ENCODE data around the gene MTMR2. TPM values are rescaled to one million over a fixed set of nuclear protein-coding genes. Genes with fewer than 3 reads are reported as not detected.
"Not testable (repeated sequence)": the region's sequence is repeated elsewhere in the genome, so short reads cannot be mapped to it uniquely, and the experiment has no call there.

The MTMR2 gene
- total RNA-seq, 1 experiment from 2014 or later, result 38.5 TPM

GRCh38 chr11:95829580-95830259 is 94.2 kb downstream of the MTMR2 start:
- no peak for DNase-seq (ENCODE audit: extremely low read depth, low read depth)

GRCh38 chr11:95827696-95828095 is 96.2 kb downstream of the MTMR2 start:
- DNase-seq (ENCODE audit: extremely low read depth, low read depth), result no peak

- no peak for DNase-seq (ENCODE audit: extremely low read depth, low read depth)
Measured at GRCh38 chr11:95821640-95822039, 102.3 kb downstream of the MTMR2 start.

GRCh38 chr11:95816037-95816436 is 107.9 kb downstream of the MTMR2 start:
- DNase-seq (ENCODE audit: extremely low read depth, low read depth), result no peak

- not testable (repeated sequence) for DNase-seq (ENCODE audit: extremely low read depth, low read depth)
Measured at GRCh38 chr11:95811052-95811451, 112.9 kb downstream of the MTMR2 start.

GRCh38 chr11:95806464-95806863 is 117.4 kb downstream of the MTMR2 start:
- DNase-seq (ENCODE audit: extremely low read depth, low read depth), result not testable (repeated sequence)

GRCh38 chr11:95805869-95806268 is 118.0 kb downstream of the MTMR2 start:
- no peak for DNase-seq (ENCODE audit: extremely low read depth, low read depth)

GRCh38 chr11:95803973-95804372 is 119.9 kb downstream of the MTMR2 start:
- DNase-seq (ENCODE audit: extremely low read depth, low read depth), result no peak

GRCh38 chr11:95802806-95803205 is 121.1 kb downstream of the MTMR2 start:
- DNase-seq (ENCODE audit: extremely low read depth, low read depth), result no peak

- DNase-seq (ENCODE audit: extremely low read depth, low read depth), result no peak
Measured at GRCh38 chr11:95800438-95800837, 123.5 kb downstream of the MTMR2 start.

GRCh38 chr11:95799546-95799945 is 124.4 kb downstream of the MTMR2 start:
- no peak for DNase-seq (ENCODE audit: extremely low read depth, low read depth)

GRCh38 chr11:95796501-95796900 is 127.4 kb downstream of the MTMR2 start:
- DNase-seq (ENCODE audit: extremely low read depth, low read depth), result no peak

GRCh38 chr11:95795627-95796295 is 128.1 kb downstream of the MTMR2 start:
- DNase-seq (ENCODE audit: extremely low read depth, low read depth), result no peak

GRCh38 chr11:95794086-95794485 is 129.8 kb downstream of the MTMR2 start:
- no peak for DNase-seq (ENCODE audit: extremely low read depth, low read depth)

- DNase-seq (ENCODE audit: extremely low read depth, low read depth), result no peak
Measured at GRCh38 chr11:95793116-95793515, 130.8 kb downstream of the MTMR2 start.

GRCh38 chr11:95792700-95793099 is 131.2 kb downstream of the MTMR2 start:
- no peak for DNase-seq (ENCODE audit: extremely low read depth, low read depth)

- no peak for DNase-seq (ENCODE audit: extremely low read depth, low read depth)
Measured at GRCh38 chr11:95792200-95792599, 131.7 kb downstream of the MTMR2 start.

- DNase-seq (ENCODE audit: extremely low read depth, low read depth), result no peak
Measured at GRCh38 chr11:95791709-95792033, 132.2 kb downstream of the MTMR2 start.

GRCh38 chr11:95790933-95791708 is 132.8 kb downstream of the MTMR2 start:
- DNase-seq (ENCODE audit: extremely low read depth, low read depth), result no peak

- peak; percentile 97 for DNase-seq (ENCODE audit: extremely low read depth, low read depth)
Measured at GRCh38 chr11:95790123-95790932, 133.6 kb downstream of the MTMR2 start, which contains the start of gene CEP57. Gene CEP57, plus strand, starts transcription at chr11:95790498. Its CDS starts 201 bp downstream, at chr11:95790699.
